GM12801 (cell line): ENCODE measurements around the gene IL15RA.

Experiments
- CTCF ChIP-seq: IDR thresholded peaks from one replicate; pipeline ENCODE4 v1.5.1; 2011; ENCODE audit warnings: control low read depth; ENCODE audit not compliant: insufficient read length; ENCODE audit errors: extremely low read depth

Gene IL15RA

DNA sequence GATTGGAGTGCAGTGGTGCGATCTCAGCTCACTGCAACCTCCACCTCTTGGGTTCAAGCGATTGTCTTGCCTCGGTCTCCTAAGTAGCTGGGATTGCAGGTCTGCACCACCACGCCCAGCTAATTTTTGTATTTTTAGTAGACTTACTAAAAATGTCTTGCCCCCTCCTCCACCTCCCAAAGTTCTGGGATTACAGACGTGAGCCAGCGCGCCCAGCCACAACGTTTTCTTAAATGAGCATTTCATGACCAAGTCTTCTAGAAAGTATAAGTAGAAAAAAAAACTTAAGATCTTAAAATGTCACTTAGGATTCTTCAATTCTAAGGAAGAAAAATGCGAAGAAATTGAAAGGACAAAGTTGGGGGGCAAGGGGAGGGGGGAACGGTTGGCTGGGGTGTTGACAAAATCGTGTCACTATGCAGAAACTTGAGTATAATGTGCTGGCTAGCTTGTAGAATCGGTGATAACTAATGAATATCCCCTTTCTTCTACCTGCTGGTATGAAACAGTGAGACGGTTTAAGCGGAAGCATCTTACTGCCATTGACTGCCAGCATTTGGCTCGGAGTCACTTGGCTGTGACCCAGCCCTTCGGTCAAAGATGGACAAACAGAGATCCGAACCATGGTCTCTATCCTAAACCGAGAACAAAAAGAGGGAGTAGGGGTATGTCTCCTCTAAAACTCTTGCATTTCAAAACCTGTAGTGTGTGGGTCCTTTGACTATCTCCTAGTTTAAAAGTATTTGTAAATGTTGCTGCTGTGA lies 74.7 kb downstream of the IL15RA start:
- TF ChIP-seq CTCF = no peak
